RCC 7860 (cell line): ENCODE results near the gene MRPS15.

ENCODE experiments used
- DNase-seq: peaks from one replicate; pipeline ENCODE4 v3.0.0-alpha.2; 2015; ENCODE audit warnings: low spot score
- FAIRE-seq: peaks from 2 replicates; lab custom pipeline; 2012; peaks lifted over from hg19 to GRCh38; lab: Jason Lieb, UNC

The MRPS15 gene

DNA sequence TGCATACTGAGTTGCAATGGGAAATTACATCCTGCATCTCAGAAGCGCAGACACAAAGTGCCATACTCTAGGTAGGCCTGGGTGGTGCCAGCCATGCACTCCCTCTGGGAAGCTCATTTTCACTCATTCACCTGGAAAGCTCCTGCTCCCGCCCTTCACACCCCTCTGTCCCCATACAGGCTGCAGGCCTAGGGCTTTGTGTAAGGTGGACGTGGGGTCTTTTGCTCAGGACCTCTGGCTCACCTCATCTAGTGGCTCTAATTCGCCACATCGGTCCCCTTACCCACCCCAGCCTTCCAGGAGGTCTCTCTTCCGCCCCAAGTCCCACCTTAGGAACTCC is 751 bp downstream of the MRPS15 start:
- FAIRE-seq, result no peak

DNA sequence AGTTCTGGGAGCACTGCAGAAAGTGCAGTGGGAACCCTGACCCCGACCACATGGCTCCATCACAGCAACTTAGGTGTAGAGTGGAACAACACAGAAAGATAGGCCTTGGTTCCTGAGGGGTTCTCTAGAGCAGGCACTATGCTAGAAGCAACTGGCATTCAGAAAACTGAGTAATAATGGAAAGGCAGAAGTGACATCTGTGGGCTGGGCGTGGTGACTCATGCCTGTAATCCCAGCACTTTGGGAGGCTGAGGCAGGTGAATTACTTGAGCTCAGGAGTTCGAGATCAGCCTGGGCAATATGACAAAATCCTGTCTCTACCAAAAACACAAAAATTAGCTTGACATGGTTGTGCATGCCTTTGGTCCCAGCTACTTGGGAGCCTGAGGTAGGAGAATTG is 5.3 kb downstream of the MRPS15 start:
- FAIRE-seq, result no peak
- DNase-seq, result peak; percentile 10

More for the DNA sequence above, 751 bp downstream of the MRPS15 start:
- DNase-seq, result no peak

DNA sequence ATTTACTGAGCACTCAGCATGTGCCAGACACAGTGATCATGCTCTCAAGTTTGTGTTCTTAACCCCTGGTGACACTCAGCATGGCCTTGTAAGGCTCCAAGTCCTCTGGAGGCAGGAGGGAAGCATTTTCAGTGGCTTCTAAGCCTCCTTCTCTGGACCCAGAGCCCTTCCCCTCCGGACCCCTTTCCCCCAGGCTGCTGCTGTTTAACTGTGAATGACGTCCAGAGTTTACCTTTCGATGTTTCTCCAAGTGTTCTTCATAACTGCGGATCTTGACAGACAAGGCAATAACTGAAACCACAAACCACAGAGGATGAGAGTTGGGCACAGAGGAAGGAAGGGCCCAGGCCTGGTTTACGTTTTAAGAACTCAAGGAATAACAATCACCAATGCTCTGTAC is 6.5 kb downstream of the MRPS15 start:
- DNase-seq (no peak), FAIRE-seq (no peak)

DNA sequence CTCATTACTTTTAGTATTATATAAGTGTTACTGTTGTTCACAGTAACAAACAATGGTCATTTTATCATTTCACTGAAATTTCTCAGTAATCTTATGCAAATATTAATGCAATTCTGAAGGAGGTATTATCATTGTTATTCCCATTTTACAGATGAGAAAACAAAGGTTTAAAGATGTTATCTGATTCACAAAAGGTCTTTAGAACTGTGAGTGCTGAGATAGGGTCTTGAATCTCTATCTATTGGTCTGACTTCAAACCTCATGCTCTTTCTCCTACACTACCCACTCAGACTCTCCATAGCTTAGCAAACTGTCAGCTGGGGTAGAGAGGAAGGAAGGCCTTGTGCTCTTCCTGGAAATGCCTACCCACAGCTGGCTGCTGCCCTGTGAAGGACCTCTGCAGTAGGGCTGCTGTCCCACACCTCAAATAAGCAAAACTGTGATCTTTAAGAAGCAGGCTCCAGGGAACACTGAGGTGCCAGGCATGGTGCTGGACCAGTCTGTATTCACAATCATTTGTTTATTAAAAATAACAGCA is 7.7 kb downstream of the MRPS15 start:
- DNase-seq, result no peak
- no peak for FAIRE-seq

DNA sequence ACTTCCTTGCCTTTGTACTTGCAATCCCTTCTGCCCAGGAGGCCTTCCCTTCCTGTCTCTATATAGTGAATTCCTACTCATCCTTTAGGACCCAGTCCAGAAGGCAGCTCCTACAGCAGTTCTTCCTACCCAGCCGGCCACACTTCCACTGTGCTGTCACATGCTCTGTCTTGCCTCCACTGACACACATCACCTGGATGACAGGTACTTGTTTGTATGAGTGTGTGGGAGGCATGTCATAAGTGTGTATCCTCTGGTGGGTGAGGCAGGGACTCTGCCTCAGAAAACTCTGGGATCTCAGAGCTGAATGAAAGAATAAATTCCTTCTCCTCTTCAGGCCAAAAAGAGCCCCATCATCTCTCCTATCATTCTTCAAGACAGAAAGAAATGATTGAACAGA is 8.8 kb downstream of the MRPS15 start:
- DNase-seq (no peak), FAIRE-seq (no peak)

DNA sequence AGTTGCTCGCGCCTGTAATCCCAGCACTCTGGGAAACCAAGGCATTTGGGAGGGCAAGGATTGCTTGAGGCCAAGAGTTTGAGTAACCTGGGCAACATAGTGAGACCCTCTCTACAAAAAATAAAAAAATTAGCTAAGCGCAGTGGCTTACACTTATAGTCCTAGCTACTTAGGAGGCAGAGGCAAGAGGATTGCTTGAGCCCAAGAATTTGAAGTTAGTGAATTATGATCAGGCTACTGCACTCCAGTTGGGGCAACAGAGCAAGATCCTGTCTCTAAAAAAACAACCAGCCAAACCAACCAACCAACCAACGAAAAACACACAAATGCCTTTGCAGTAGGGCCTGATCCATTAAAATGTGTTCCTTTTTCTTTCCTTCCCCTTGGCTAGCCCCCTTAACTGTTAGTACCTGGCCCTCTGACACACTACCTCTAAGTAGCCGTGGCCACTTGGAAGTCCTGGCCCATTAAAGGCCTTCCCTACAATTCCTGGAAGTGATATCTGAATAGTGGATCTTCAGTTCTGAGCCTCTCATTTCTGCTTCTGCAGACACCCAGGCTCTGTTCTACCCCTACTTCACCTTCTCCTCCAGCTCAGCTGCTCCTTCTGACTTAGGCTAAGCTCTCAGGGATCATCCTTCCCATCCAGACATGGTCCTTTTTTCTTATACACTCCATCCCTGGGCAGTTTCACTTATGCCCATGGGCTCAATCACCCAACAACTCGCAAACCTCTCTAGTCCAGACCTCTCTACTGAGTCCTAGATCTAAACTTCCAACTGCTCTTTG is 10.4 kb downstream of the MRPS15 start:
- DNase-seq, result no peak
- FAIRE-seq, result no peak

DNA sequence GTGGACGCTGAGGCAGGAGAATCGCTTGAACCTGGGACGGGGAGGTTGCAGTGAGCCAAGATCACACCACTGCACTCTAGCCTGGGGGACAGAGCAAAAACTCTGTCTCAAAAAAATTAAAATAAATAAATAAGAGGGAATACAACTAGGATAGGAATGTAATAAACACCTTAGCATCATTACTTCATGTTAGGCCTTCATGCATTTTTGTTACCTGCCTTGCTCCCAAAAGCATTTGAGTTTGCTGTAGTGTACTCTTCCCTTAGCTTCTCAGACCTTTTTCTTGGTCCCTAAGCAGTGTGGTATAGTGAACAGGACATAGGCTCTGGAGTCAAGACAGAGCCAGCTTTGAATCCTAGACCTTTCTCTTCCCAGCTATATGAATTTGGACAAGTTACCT is 11.1 kb downstream of the MRPS15 start:
- DNase-seq (no peak), FAIRE-seq (no peak)

DNA sequence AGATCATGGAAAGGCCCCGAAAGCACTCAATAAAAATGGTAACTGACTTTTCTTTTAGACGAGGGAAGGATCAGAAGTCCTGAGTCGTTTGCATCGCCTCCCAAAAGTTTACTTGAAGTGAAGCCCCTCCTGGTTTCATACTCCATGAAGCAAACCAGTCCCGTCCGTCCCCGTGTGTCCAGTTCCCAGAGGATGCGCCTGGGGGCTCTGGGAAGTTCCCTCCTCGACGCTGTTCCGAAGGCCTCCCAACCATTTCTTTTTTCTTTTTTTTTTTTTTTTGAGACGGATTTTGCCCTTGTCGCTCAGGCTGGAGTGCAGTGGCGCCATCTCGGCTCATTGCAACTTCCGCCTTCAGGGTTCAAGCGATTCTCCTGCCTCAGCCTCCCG is 13.3 kb downstream of the MRPS15 start:
- no peak for FAIRE-seq
- no peak for DNase-seq

DNA sequence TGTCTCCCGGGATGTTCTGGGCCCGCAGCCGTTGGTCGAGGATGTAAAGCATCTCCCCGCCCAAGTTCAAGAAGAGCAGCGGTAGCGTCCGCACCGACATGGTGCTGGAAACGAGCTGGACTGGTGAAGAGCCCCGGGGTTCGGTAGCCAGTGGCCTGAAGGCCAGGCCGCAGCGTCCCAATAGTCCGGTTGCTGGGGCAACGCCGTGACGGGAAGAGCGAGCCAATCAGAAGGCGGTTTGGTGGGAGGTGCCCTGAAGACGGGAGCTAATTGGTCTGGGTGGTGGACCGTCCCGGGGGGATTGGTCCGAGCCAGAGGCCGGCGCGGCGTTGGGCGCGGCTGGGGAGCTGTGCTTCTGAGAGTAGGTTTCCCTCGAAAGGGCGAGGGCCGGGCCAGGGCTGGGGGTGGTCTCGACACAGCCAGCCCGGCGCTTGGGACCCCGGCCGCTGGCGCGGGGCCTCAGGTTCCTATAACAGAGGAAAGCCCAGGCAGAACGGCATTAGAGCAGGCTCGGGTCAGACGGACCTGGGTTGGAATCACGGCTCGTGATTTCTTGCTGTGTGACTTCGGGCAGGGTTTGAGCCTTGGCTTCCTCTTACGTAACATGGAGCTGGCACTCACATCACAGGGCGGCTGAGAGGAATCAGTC is 13.8 kb downstream of the MRPS15 start, which contains the start of gene OSCP1:
OSCP1 (minus strand) TSS at position 182 of the 649 bp plus-strand sequence; CDS start at position 100, 82 bp downstream.
- peak; percentile 93 for DNase-seq
- FAIRE-seq, result peak; percentile 78

DNA sequence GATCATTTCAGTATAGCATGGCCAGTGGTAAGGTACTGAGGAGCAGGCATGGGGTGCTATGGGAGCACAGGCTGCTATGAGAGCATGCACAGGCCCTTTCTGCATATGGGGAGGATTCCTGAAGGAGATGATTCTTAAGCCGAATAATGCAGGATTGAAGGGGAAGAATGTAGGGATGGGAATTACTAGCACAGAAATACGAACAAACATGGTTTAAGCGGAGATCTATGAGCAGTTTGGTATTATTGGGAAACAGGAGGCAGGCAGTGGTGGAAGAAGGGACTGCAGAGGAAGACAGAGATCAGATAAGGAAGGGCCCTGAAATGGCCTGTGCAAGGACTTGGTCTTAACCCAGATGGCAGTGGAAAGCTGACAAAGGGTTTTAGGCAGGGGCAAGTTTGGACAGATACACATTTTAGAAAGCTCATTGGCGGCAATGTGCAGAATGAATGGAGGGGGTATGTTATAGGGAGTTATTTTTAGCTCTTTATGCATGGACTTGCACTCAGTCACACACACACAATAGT is 15.6 kb downstream of the MRPS15 start:
- FAIRE-seq (no peak), DNase-seq (no peak)

DNA sequence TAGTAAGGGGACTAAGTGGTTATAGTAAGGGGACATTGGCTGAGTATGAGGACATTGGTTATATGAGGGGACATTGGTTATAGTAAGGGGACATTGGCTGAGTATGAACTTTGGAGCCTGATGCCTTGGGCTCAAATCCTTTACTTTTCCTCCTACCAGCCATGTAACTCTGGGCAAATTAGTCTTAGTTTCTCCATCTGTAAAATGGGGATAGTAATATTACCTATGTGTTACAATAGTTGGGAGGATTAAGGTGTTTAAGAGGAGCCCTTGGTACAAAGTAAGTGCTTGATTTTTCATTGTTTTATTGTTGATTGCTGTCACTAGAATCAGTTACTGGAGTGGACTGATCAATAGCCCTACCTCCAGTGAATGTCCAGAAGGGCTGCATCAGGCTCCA is 16.7 kb downstream of the MRPS15 start:
- DNase-seq (no peak), FAIRE-seq (no peak)

DNA sequence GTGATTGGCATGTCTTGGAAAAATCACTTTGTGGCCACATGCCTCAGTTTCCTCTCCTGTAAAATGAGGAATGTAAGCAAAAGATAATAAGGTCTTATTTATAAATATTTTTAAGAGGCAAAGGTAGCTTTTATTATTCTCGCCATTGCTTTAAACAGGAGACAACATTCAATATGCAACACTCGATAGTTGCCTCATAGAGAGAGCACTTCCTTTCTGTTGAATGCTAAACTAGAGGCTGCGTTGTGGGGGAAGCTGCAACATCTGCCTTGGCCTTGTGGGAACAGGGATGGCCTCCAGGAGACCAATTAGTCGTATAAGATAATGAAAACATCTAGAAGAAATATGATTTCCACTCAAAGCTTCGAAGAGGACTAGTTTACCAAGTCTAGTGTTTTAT is 17.4 kb downstream of the MRPS15 start:
- DNase-seq, result no peak
- FAIRE-seq, result no peak

DNA sequence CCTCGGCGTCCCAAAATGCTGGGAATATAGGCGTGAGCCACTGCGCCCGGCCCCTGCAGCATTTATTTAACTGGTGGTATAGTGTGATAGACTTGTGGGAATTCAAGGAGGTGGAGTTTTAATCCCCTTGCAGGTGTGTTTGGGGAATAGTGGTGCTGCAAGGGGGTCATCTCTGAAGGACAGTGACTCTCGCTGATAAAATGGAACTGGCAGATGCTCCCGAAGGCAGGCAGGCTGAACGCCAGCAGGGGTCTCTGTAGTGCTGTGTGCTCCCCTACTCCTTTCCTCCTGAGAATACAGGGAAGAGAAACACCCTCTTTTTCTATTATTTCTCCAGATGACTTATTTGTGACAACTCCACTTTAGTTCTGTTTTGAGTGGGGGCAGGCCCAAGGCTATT is 17.9 kb downstream of the MRPS15 start:
- no peak for DNase-seq
- FAIRE-seq, result no peak

DNA sequence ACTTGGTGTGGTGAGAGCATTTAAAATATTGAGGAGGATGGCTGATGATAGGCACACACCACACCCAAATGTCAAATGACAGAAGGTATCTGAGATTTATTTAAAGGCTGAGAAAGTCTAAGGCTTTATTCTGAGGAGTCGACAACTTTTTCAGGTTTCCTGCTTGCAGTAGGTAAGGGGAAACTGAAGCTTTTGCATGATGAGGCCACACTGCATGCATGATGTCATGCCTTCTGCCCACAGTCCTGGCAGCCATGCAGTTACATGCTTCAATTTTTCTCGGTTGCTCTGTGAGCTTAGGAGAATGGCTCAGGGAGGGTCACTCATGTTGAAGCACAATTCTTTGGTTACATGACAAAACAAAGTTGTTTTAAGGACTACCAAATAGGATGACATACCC is 20.9 kb downstream of the MRPS15 start:
- DNase-seq (no peak), FAIRE-seq (no peak)

DNA sequence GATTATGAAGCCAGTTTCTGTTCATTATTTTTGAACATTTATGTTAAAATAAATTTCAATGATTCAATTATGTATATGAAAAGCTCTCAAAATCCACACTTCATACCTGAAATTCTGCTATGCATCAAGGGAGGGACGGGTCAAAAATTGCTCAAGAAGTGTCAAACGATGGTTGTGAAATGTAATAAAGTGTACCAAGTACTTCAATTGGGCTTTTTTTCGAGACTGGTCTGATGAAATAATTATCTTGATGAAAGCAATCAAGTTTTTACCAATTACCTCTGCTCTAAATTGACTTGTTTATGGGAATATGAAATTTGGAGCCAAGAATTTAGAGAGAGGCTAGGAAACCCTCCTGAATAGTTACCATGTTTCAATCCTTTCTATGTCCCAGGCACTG is 21.8 kb downstream of the MRPS15 start:
- DNase-seq, result no peak
- no peak for FAIRE-seq

DNA sequence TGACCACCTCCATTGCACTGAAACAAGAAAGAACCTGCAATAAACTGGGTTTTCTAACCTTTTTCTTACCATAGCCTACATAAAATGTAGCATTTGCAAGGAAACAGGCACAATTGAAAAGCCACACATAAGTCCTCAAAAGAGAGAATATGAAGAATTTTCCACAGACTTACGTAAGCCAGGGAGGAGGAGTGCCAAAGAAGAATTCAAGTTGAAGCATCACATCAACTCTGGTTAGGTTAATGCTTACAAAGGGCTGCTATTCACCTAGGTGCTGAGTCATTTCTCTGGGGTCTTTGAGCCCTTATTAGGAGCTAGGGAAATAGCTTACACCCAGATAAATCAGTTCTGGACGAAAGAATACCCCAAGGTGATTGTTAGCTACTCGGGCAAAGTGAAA is 23.5 kb downstream of the MRPS15 start:
- DNase-seq, result no peak
- FAIRE-seq, result no peak

DNA sequence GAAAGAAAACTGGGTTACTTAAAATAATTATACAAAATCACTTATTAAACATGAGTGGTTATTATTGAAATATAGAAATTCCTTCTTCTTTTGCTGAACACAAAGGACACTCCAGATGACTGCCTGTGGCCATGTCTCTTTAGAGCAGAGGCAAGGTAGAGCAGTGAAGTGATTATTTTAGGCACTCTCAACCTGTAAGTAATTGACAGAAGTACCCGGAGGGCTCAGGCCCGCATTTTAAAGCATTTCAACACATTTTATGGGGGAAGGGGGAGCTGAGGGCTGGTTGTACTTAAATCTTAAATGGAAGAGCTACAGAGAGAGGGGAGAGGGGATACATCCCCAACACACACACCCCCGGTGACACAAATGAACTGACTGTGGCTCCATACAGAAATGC is 24.1 kb downstream of the MRPS15 start:
- DNase-seq (no peak), FAIRE-seq (no peak)

DNA sequence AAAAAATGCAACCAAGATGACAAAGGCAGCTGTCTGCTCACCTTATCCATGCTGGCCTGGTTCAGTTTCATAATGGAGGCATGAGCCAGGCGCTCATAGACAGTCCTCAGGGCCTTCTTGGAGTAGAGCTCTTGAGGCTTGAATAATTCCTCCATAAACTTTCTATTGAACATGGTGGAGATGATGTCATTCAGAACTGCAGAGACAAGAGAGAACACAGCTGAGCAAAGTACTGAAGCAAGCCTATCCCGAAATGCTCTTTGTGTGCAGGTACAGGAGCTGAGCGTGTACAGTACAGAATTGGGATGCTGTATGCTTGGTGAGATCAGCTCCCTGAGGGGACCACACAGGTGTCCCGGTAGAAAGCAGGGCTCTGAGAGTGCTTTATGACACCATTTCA is 25.5 kb downstream of the MRPS15 start:
- no peak for FAIRE-seq

DNA sequence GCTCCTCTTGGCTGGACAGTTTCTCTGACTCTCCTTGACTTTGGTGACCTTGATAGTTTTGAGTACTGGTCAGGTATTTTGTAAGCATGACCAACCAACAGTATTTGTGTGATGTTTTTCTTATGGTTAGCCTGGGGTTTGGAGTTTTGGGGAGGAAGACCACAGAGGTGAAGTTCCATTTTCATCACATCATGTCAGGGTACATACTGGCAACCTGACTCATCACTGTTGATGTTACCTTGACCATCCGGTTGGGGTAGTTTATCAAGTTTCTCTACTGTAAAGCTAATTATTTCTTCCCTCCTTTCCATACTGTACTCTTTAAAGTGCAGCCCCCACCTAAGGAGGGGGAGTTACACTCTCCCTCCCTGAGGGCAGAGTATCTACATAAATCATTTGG is 27.4 kb downstream of the MRPS15 start:
- DNase-seq (peak; percentile 70), FAIRE-seq (peak; percentile 33)

More for the DNA sequence above, 25.5 kb downstream of the MRPS15 start:
- no peak for DNase-seq

DNA sequence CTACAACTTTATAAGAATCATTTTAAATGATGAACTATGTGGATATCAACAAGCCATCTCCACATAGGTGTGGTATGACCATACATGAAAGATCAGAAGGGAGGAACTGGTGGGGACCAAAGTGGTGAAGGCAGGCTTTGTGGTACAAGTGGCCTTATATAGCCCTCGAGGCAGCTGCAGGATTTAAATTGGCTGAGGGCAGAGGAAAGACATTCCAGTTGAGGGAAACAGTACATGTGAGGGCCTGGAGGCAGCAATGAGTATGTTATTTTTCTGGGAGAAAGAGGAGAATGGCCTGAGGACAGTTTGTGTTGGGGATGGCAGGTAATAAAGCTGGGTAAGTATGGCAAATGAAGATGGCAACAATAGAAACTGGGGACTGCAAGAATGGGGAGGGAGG is 31.1 kb downstream of the MRPS15 start:
- DNase-seq (no peak), FAIRE-seq (no peak)

DNA sequence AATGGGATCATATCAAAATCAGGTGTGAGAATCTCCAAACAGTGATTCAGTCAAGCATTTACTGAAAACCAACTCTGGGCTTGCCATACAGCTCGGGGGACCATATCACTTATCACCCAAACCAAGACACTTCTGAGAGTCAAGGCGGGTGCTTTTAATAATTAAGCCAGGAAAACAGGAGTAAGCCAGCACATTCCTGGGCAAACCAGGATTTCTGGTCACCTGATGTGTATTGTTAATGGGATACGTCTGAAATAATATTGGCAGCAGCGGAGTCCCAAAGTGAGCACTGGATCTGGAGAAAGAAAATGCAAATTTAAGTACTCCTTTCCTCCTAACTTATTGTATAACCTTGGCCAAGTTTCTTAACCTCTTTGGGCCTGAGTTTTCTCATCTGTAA is 31.6 kb downstream of the MRPS15 start:
- DNase-seq, result peak; percentile 36
- FAIRE-seq, result peak; percentile 82

DNA sequence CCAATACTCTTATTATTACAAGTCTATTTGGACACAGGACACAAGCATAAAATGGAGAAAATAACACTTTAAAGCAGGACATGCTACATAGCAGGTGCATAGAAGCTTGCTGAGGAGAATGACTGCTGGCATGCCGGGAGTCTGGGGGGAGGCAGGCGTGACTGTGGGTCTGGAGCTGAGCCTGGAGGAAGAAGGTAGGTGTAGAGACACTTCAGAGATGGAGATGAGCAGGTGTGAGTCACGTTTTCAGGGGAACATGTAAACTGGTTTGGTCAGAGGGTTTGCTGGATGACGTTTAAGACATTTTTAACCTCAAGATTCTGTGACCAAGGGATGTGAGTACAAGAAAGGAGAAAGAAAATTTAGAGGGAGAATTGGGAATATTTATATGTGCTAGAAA is 38.4 kb downstream of the MRPS15 start:
- FAIRE-seq (no peak), DNase-seq (no peak)
